Epithelial cell of esophagus (primary cell): ENCODE data around the gene CRIM1.

Source experiments
- DNase-seq: peaks from one replicate; pipeline ENCODE4 v3.0.0; 2010; ENCODE audit warnings: low read depth
- H3K4me3 ChIP-seq: 2 replicates; pipeline ENCODE4 v1.5.1; 2011; ENCODE audit warnings: mild to moderate bottlenecking, low read length, control low read depth
- TF ChIP-seq, protein P1 (sequence below): IDR thresholded peaks from 2 replicates; pipeline ENCODE4 v1.5.1; 2011; ENCODE audit warnings: low read depth, mild to moderate bottlenecking, low read length, control low read depth, inconsistent platforms; ENCODE audit not compliant: insufficient read depth; ENCODE audit errors: missing control alignments

Gene CRIM1

DNA sequence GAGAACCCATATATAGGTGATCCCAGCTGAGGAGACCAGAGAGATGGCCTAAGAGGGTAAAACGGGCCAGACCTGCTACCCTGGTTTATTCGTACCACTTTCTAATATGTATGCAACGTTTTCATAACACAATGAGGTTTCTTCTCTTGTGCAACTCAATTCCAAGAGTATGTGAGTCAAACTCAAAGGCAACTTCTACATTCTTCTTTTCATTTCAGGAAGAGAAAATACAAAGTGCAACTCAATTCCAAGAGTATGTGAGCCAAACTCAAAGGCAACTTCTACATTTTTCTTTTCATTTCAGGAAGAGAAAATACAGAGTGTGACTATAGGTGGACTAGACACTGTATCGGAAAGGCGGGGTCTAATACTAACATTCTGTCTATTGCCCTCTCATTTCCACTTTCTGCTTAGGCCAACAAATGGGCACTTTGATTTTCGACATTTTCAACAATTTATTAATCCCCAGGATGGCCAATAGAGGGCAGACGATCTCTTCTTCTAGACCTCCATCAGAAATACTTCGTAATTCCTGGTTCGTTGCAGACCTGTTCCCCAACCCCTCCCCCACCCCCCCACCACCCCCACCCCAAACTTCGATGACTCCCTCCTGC is 3.7 kb upstream of the CRIM1 start:
- TF ChIP-seq, protein P1, sequence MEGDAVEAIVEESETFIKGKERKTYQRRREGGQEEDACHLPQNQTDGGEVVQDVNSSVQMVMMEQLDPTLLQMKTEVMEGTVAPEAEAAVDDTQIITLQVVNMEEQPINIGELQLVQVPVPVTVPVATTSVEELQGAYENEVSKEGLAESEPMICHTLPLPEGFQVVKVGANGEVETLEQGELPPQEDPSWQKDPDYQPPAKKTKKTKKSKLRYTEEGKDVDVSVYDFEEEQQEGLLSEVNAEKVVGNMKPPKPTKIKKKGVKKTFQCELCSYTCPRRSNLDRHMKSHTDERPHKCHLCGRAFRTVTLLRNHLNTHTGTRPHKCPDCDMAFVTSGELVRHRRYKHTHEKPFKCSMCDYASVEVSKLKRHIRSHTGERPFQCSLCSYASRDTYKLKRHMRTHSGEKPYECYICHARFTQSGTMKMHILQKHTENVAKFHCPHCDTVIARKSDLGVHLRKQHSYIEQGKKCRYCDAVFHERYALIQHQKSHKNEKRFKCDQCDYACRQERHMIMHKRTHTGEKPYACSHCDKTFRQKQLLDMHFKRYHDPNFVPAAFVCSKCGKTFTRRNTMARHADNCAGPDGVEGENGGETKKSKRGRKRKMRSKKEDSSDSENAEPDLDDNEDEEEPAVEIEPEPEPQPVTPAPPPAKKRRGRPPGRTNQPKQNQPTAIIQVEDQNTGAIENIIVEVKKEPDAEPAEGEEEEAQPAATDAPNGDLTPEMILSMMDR, result peak; percentile 57
- H3K4me3 ChIP-seq, result no peak overlapping the region
- peak; percentile 67 for DNase-seq

GRCh38 chr2:36352701-36353100 is 2.9 kb upstream of the CRIM1 start:
- peak; percentile 83 for DNase-seq
- TF ChIP-seq, protein P1, result peak; percentile 18
- no peak overlapping the region for H3K4me3 ChIP-seq

DNA sequence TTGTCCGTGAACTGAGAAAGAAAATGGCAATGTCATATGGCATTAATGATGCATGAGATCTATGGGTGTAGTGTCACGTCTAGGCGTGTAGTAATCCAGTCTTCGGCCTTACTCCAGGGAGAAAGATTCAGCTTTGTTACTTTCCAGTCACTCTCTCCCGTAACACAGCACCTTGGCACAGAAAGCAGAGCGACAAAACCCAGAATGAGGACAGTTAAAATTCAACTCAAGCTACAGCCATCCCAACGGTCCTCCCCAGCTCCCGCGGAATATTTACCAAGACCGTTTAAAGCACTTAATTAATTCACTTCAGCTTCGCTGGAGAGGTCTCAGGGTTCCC is 797 bp upstream of the CRIM1 start:
- TF ChIP-seq, protein P1, result no peak
- no peak for DNase-seq
- peak overlapping the region; percentile 64 for H3K4me3 ChIP-seq

DNA sequence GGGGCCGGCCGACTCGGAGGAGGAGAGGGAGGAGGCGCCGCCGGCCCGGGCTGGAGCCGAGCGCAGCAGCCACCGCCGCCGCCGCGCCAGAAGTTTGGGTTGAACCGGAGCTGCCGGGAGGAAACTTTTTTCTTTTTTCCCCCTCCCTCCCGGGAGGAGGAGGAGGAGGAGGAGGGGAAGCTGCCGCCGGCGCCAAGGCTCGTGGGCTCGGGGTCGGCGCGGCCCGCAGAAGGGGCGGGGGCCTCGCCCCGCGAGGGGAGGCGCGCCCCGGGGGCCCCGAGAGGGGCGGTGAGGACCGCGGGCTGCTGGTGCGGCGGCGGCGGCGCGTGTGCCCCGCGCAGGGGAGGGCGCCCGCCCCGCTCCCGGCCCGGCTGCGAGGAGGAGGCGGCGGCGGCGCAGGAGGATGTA is 316 bp downstream of the CRIM1 start:
- TF ChIP-seq, protein P1, result no peak
- DNase-seq, result no peak
- H3K4me3 ChIP-seq, result peak overlapping the region; percentile 77

DNA sequence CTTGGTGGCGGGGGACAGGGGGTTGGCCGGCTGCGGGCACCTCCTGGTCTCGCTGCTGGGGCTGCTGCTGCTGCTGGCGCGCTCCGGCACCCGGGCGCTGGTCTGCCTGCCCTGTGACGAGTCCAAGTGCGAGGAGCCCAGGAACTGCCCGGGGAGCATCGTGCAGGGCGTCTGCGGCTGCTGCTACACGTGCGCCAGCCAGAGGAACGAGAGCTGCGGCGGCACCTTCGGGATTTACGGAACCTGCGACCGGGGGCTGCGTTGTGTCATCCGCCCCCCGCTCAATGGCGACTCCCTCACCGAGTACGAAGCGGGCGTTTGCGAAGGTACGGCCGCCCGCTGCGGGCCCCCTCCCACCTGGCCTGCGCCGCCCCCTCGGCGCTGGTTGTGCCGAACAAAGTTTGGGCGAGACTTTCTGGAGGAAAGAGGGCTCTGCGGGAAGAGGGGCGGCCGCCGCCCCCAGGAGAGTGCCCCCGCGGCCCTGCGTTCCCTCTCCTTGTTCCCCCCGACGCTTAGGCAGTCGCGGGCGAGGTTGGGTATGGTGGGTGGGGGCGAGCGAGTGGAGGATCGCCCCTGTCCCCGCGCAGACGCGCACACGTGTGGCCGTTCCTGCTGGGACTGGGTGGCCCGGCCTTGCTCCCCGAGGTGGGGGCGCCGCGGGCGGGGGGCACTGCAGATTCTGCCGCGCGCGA is 866 bp downstream of the CRIM1 start:
- TF ChIP-seq, protein P1, result no peak
- H3K4me3 ChIP-seq, result peak overlapping the region; percentile 77
- DNase-seq, result peak; percentile 64

GRCh38 chr2:36356990-36357846 is 1.6 kb downstream of the CRIM1 start:
- TF ChIP-seq, protein P1, result no peak
- peak; percentile 77 for DNase-seq

More at GRCh38 chr2:36356990-36357846, 1.6 kb downstream of the CRIM1 start:
- H3K4me3 ChIP-seq, result peak overlapping the region; percentile 77
